Thoracic aorta (tissue), 2 donors: ENCODE data around the gene SHC2. TPM values are rescaled to one million over a fixed set of nuclear protein-coding genes. Genes with fewer than 3 reads are reported as not detected.
"Not testable (repeated sequence)": the region's sequence is repeated elsewhere in the genome, so short reads cannot be mapped to it uniquely, and the experiment has no call there.

Source experiments
- ATAC-seq: fragments of 150-250 bp; one replicate; pipeline ENCODE4 v1.8.0; 2017; ENCODE audit warnings: low read depth; ENCODE audit not compliant: insufficient number of reproducible peaks, low FRiP score
- DNase-seq: peaks from one replicate; pipeline ENCODE4 v3.0.0-alpha.2; 2020; ENCODE audit warnings: low spot score
- H3K27ac ChIP-seq, 2 donors: fragments of 200-600 bp; sonication (generic); 1 replicate in 1 of 2; 2 replicates in 1 of 2; pipeline ENCODE4 v1.5.1; 2016; ENCODE audit warnings: mild to moderate bottlenecking in 2 of 2, moderate library complexity in 2 of 2
- H3K27me3 ChIP-seq: fragments of 200-600 bp; sonication (generic); replicated peaks from 2 replicates; pipeline ENCODE4 v1.6.0; 2016; ENCODE audit warnings: mild to moderate bottlenecking; ENCODE audit not compliant: insufficient read depth
- H3K36me3 ChIP-seq: fragments of 200-600 bp; sonication (generic); one replicate; pipeline ENCODE4 v1.5.1; 2016
- H3K4me1 ChIP-seq, 2 donors: fragments of 200-600 bp; sonication (generic); 1 replicate in 1 of 2; 2 replicates in 1 of 2; pipeline versions ENCODE4 v1.5.1 to v1.6.0; 2016; ENCODE audit warnings: low read depth in 2 of 2, mild to moderate bottlenecking in 1 of 2; ENCODE audit not compliant: control insufficient read depth in 1 of 2
- H3K4me3 ChIP-seq: fragments of 200-600 bp; sonication (generic); 2 replicates; pipeline ENCODE4 v1.5.1; 2016; ENCODE audit warnings: mild to moderate bottlenecking
- H3K9me3 ChIP-seq: fragments of 200-600 bp; sonication (generic); 2 replicates; pipeline ENCODE4 v1.5.1; 2016
- total RNA-seq, 2 donors: library from RNA; depleted of rRNA; stranded (reverse); fragments of >200 nt; gene quantifications; one replicate each; pipeline versions ENCODE4 v1.1.0 to v1.2.3, GENCODE V29; 2016
- TF ChIP-seq, protein P1 (sequence below): fragments of 200-600 bp; sonication (generic); IDR thresholded peaks from one replicate; pipeline ENCODE4 v1.5.1; 2019; ENCODE audit warnings: antibody characterized with exemption

Gene SHC2
- total RNA-seq, 2 donors from 2014 or later = 17.2 to 18.8 TPM

DNA sequence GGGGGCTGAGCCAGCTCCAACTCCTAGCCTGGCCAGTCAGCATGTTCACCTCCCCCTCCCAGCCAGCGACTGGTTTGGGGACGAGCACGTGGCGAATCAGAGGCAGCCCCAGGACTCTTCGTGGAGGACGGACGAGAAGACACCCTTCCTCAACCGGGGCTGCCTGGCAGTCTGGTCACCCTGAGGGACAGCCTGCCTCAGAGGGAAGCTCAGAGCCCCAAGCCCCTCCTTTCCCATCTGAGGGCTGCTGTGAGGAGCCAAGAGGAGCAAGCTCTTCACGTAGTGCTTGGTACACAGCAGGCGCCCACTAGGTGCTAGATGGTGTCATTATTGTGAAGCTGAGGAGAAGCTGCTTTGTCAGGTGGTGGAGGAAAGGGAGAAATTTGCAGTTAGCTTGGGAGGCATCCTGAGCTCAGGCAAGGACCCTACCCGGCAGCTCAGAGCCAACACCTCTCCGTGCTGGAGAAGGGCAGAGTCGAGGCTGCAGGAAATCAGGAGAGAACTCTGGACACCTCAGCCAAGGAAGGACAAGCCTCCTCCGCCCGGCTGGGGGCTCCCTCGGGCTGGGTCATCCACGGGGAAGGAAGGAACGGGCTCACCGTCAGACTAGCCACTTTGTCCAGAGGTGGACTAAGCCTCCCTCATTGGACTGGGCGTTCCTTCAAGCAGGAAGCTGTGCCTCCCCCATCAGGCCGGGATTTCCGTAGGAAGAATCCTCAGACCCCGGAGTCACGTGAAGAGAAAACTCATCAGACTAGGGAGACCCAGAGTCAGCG lies 37.0 kb downstream of the SHC2 start:
- Histone ChIP-seq H3K4me1 (no peaks in the 10 kb centered on the region), H3K36me3 (no peaks in the 10 kb centered on the region), H3K27me3 (no peaks in the 10 kb centered on the region), H3K4me3 (no peak overlapping the region), H3K9me3 (no peaks in the 10 kb centered on the region), H3K27ac (no peak overlapping the region)
- DNase-seq (no peak), ATAC-seq (no peak)
- TF ChIP-seq, protein P1, sequence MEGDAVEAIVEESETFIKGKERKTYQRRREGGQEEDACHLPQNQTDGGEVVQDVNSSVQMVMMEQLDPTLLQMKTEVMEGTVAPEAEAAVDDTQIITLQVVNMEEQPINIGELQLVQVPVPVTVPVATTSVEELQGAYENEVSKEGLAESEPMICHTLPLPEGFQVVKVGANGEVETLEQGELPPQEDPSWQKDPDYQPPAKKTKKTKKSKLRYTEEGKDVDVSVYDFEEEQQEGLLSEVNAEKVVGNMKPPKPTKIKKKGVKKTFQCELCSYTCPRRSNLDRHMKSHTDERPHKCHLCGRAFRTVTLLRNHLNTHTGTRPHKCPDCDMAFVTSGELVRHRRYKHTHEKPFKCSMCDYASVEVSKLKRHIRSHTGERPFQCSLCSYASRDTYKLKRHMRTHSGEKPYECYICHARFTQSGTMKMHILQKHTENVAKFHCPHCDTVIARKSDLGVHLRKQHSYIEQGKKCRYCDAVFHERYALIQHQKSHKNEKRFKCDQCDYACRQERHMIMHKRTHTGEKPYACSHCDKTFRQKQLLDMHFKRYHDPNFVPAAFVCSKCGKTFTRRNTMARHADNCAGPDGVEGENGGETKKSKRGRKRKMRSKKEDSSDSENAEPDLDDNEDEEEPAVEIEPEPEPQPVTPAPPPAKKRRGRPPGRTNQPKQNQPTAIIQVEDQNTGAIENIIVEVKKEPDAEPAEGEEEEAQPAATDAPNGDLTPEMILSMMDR = no peak

DNA sequence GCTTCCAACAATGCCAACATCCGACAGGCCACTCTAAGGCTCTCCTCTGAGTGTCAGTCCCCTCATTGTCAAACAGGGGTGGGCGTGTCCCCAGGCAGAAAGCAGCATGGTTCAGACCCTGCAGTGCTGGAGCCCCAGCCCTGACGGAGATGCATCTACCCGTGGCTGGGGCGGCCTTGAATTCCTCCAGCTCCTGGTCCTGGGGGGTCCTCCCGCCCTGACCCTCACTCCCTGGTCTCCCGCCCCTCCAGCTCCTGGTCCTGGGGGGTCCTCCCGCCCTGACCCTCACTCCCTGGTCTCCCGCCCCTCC lies 38.0 kb downstream of the SHC2 start:
- not testable (repeated sequence) for H3K4me3 ChIP-seq, H3K27me3 ChIP-seq, DNase-seq, H3K9me3 ChIP-seq, H3K27ac ChIP-seq, ATAC-seq, H3K36me3 ChIP-seq, H3K4me1 ChIP-seq

DNA sequence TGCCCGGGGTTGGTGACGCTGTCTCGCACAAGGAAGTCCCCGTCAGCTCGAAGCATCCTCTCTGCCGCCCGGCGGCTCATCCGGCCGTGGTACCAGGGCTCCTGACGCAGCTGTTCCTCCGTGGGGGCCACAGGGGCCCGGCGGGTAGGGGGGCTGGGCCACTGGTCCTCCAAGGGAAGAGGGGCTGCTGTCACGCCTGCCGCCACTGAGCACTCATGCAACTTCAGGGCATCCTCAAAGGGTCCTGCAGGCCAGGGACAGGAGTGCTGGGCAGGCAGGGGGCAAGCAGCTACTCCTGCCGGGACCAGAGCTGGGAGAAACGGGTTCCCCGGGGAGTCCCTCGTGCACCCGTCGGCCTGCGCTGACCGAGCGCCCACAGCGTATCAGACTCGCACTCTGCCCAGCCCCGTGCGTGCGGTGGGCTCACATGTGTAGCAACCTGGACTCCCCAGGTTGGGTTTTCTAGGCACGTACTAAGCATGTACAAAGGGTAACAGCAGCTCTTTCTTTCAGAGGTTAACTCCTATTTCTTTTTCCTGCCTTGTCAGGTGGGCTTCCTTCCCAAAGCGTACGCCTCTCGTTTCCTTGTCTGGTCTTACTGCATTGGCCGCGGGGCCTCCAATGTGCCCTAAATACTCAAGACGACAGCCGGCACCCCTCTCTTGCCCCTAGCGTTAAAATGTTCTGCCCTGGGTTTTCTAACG lies 38.5 kb downstream of the SHC2 start:
- ATAC-seq = no peak
- no peaks in the 10 kb centered on the region for H3K36me3 ChIP-seq
- no peaks in the 10 kb centered on the region for H3K4me1 ChIP-seq
- H3K9me3 ChIP-seq = no peaks in the 10 kb centered on the region
- TF ChIP-seq, protein P1 = no peak
- H3K4me3 ChIP-seq = no peak overlapping the region
- no peak for DNase-seq
- H3K27ac ChIP-seq = no peak overlapping the region
- H3K27me3 ChIP-seq = no peaks in the 10 kb centered on the region

DNA sequence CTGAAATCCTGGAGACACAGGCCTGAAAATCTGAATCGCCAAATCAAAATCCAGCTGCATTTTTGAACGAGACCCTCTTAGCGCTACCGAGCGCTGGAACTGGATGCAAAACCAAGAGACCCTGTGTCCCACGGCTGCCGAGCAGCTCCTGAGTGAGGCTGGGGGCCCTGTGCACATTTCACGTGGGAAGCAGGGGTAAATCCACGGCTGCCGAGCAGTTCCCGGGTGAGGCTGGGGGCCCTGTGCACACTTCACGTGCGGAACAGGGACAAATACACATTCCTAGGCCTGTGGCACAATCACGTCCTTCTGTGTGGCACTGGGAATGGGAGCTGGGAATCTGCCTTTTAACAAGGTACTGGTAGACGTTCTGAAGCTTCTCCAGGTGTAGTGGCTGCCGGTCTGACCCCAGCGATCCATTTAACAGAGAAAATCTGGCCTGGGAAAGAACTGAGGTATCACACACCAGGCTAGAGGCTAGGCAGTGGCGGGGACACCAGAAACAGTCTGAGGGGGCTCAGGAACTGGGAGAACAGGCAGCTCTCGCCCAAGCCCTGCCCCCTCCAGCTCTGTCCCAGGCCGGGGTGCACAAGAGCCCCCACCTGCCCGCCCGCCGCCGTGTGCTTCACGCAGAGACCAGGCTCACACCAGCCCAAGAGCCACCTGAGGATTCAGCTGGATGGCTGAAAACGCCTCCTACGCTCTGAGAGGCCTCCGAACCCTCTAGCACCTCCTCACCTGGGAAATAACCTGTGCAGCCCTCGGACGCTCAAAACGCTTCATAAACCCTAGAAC lies 40.9 kb downstream of the SHC2 start:
- DNase-seq (no peak), ATAC-seq (no peak)
- H3K36me3 ChIP-seq = no peaks in the 10 kb centered on the region
- no peaks in the 10 kb centered on the region for H3K4me1 ChIP-seq
- TF ChIP-seq, protein P1 = no peak
- no peaks in the 10 kb centered on the region for H3K27me3 ChIP-seq
- H3K27ac ChIP-seq = no peak overlapping the region
- no peak overlapping the region for H3K4me3 ChIP-seq
- no peaks in the 10 kb centered on the region for H3K9me3 ChIP-seq

DNA sequence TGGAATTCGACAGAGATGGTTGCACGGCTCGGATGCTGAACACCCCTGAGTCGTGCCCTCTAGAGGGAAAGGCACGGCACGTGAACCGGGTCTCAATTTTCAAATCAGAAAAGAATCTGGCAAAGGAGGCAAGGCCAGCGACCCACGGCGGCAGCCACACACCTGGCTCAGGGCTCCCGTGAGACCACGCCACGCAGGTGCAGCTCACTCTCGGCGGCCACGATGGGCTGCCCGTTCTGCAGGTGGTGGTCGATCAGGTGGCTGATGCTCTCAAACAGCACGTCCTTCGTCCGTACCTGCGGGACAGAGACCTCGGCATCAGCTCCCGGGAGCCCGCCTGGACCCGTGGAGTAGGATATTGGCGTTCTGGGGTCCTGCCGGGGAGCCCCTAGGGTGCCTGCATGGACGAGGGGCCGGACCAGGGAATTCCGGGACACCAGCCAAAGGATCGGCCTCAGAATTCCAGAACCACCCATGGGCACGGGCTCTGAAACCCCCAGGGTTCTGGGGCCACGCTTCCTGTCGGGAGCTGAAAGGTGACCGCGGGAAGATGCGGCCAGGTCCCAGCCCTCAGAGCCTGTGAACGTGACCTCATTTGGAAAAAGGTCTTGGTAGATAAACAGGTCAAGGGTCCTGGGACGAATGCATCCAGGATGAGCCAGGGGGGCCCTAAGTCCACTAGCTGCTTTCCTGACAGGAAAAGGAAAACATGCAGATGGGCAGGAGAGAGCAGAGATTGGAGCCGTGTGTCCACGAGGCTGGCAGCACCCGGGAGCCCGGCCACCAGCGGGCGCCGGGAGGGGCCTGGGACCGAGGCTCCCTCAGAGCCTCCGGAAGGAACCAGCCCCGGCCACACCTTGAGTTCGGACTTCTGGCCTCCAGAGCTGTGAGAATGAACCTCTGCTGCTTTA lies 41.8 kb downstream of the SHC2 start:
- Histone ChIP-seq H3K4me3 (no peak overlapping the region), H3K27me3 (no peaks in the 10 kb centered on the region), H3K36me3 (no peaks in the 10 kb centered on the region), H3K4me1 (no peaks in the 10 kb centered on the region), H3K9me3 (no peaks in the 10 kb centered on the region), H3K27ac (no peak overlapping the region)
- no peak for ATAC-seq
- no peak for DNase-seq
- TF ChIP-seq, protein P1 = no peak
